ENCODE data around the gene NT5C1A.

The NT5C1A gene

DNA sequence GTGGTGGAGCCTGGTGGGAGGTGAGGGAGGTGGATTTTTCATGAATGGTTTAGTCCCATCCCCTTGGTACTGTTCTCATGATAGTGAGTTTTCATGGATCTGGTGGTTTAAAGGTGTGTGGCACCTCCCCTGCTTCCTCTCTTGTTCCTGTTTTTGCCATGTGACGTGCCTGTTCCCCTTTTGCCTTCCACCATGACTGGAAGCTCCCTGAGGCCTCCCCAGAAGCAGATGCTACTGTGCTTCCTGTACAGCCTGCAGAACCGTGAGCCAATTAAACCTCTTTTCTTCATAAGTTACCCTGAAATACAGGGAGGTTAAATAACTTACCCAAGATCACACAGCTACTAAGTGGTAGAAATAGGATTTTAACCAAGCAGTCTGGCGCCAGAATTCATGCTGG, 28.2 kb downstream of the NT5C1A start:
- Histone ChIP-seq H3K36me3 (ENCODE audit: insufficient read depth, low read length) (no peaks in the 10 kb centered on the region), H3K4me1 (ENCODE audit: insufficient read depth, low read length, poor library complexity, severe bottlenecking) (no peaks in the 10 kb centered on the region), H3K27me3 (ENCODE audit: insufficient read depth, low read length, poor library complexity, severe bottlenecking) (no peaks in the 10 kb centered on the region), H2AFZ (ENCODE audit: low read length) (no peak overlapping the region), H3K9me3 (ENCODE audit: insufficient read depth, low read depth, low read length) (no peaks in the 10 kb centered on the region), H3K4me3 (ENCODE audit: low read length, poor library complexity, severe bottlenecking) (no peak overlapping the region), H3K79me2 (ENCODE audit: insufficient read depth, low read length) (no peaks in the 10 kb centered on the region), H3F3A (ENCODE audit: low read depth) (no peaks in the 10 kb centered on the region), H3K4me2 (ENCODE audit: low read depth, low read length, poor library complexity, severe bottlenecking) (no peak overlapping the region), H3K9ac (ENCODE audit: low read depth, low read length, poor library complexity, severe bottlenecking) (no peak overlapping the region), H3K9me2 (replicated peaks; ENCODE audit: low read depth, low read length) (no peaks in the 10 kb centered on the region), H4K20me1 (ENCODE audit: insufficient read depth, low read length, poor library complexity, severe bottlenecking) (no peaks in the 10 kb centered on the region)
- TF ChIP-seq, protein P1, sequence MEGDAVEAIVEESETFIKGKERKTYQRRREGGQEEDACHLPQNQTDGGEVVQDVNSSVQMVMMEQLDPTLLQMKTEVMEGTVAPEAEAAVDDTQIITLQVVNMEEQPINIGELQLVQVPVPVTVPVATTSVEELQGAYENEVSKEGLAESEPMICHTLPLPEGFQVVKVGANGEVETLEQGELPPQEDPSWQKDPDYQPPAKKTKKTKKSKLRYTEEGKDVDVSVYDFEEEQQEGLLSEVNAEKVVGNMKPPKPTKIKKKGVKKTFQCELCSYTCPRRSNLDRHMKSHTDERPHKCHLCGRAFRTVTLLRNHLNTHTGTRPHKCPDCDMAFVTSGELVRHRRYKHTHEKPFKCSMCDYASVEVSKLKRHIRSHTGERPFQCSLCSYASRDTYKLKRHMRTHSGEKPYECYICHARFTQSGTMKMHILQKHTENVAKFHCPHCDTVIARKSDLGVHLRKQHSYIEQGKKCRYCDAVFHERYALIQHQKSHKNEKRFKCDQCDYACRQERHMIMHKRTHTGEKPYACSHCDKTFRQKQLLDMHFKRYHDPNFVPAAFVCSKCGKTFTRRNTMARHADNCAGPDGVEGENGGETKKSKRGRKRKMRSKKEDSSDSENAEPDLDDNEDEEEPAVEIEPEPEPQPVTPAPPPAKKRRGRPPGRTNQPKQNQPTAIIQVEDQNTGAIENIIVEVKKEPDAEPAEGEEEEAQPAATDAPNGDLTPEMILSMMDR (conservative IDR thresholded peaks at IDR 0.05; ENCODE audit: low read length) = no peak
- no peak for TF ChIP-seq EZH2phosphoT487 (IDR thresholded peaks at IDR 0.05; ENCODE audit: borderline replicate concordance)

DNA sequence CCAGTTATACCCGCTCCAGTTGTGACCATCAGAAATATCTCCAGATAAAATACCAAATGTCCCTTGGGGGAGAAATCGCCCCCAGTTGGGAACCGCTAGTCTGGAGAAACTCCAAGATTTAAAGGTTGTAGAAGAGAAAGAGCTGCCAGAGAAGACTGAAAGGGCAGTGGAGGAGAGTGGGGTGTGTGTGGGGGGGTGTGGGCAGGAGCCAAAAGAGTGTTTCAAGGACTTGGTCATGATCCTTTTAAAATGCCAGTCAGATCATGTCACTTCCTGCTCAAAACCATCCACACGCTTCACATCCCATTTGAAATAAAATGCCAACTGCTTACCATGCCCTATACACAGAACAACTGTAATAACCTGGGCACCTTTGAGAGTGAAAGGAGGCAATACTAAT, 29.1 kb downstream of the NT5C1A start:
- H3K4me2 ChIP-seq (ENCODE audit: low read depth, low read length, poor library complexity, severe bottlenecking) = no peak overlapping the region

DNA sequence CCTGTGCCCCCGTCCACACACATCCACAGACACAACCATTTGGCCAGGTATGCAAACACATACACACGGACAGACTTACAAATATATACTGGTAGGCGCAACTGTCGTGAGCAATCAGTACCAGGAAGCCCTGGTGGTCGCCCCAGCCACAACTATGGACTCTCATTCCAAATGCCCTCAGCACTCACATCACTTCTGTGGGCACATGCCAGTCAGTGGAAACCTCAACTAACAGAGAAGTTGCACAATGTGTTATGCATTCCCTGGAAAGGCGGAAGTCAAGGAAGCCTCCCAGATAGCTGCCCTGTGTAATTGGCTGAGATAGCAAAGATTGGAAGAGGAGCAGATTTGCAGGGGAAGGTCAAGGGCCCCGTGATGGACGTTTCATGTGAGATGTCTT, 31.0 kb downstream of the NT5C1A start:
- no peaks in the 10 kb centered on the region for H3K9me2 ChIP-seq (replicated peaks; ENCODE audit: low read depth, low read length)
- H3K9ac ChIP-seq (ENCODE audit: low read depth, low read length, poor library complexity, severe bottlenecking) = no peak overlapping the region
- H3K36me3 ChIP-seq (ENCODE audit: insufficient read depth, low read length) = no peaks in the 10 kb centered on the region
- H3K4me1 ChIP-seq (ENCODE audit: insufficient read depth, low read length, poor library complexity, severe bottlenecking) = no peaks in the 10 kb centered on the region
- no peak overlapping the region for H3K4me3 ChIP-seq (ENCODE audit: low read length, poor library complexity, severe bottlenecking)
- no peaks in the 10 kb centered on the region for H3K27me3 ChIP-seq (ENCODE audit: insufficient read depth, low read length, poor library complexity, severe bottlenecking)
- H2AFZ ChIP-seq (ENCODE audit: low read length) = no peak overlapping the region
- H4K20me1 ChIP-seq (ENCODE audit: insufficient read depth, low read length, poor library complexity, severe bottlenecking) = no peaks in the 10 kb centered on the region
- TF ChIP-seq EZH2phosphoT487 (IDR thresholded peaks at IDR 0.05; ENCODE audit: borderline replicate concordance) = no peak
- TF ChIP-seq, protein P1 (conservative IDR thresholded peaks at IDR 0.05; ENCODE audit: low read length) = no peak
- H3K4me2 ChIP-seq (ENCODE audit: low read depth, low read length, poor library complexity, severe bottlenecking) = no peak overlapping the region
- H3K9me3 ChIP-seq (ENCODE audit: insufficient read depth, low read depth, low read length) = no peaks in the 10 kb centered on the region
- H3F3A ChIP-seq (ENCODE audit: low read depth) = no peaks in the 10 kb centered on the region
- no peaks in the 10 kb centered on the region for H3K79me2 ChIP-seq (ENCODE audit: insufficient read depth, low read length)

More for the DNA sequence above, 29.1 kb downstream of the NT5C1A start:
- Histone ChIP-seq H3K27me3 (ENCODE audit: insufficient read depth, low read length, poor library complexity, severe bottlenecking) (no peaks in the 10 kb centered on the region), H3K9ac (ENCODE audit: low read depth, low read length, poor library complexity, severe bottlenecking) (no peak overlapping the region), H3K9me3 (ENCODE audit: insufficient read depth, low read depth, low read length) (no peaks in the 10 kb centered on the region), H3K4me3 (ENCODE audit: low read length, poor library complexity, severe bottlenecking) (no peak overlapping the region), H3F3A (ENCODE audit: low read depth) (no peaks in the 10 kb centered on the region), H3K36me3 (ENCODE audit: insufficient read depth, low read length) (no peaks in the 10 kb centered on the region), H4K20me1 (ENCODE audit: insufficient read depth, low read length, poor library complexity, severe bottlenecking) (no peaks in the 10 kb centered on the region), H3K9me2 (replicated peaks; ENCODE audit: low read depth, low read length) (no peaks in the 10 kb centered on the region), H2AFZ (ENCODE audit: low read length) (no peak overlapping the region), H3K79me2 (ENCODE audit: insufficient read depth, low read length) (no peaks in the 10 kb centered on the region), H3K4me1 (ENCODE audit: insufficient read depth, low read length, poor library complexity, severe bottlenecking) (no peaks in the 10 kb centered on the region)
- TF ChIP-seq EZH2phosphoT487 (IDR thresholded peaks at IDR 0.05; ENCODE audit: borderline replicate concordance) = no peak
- TF ChIP-seq, protein P1 (conservative IDR thresholded peaks at IDR 0.05; ENCODE audit: low read length) = no peak
